WTC11 (cell line): ENCODE data around the gene DYNLT1. TPM values are rescaled to one million over a fixed set of nuclear protein-coding genes. Genes with fewer than 3 reads are reported as not detected.

Experiments used
- ATAC-seq: fragments of 200-7000 bp; cut with Tn5 transposase; 2 replicates; pipeline ENCODE4 v1.10.0; 2021; ENCODE audit warnings: mild to moderate bottlenecking, moderate library complexity
- CTCF ChIA-PET: fragments of 300-600 bp; sonication (Branson Sonifier 250); formaldehyde crosslinking; loops from one replicate; lab custom pipeline; 2021; ENCODE audit warnings: antibody characterized with exemption; lab: Charles Lee
- POLR2A ChIA-PET: fragments of 350-600 bp; sonication (Branson Sonifier 250); formaldehyde crosslinking; loops from one replicate; lab custom pipeline; 2021; ENCODE audit warnings: antibody characterized with exemption; lab: Charles Lee
- DNase-seq: peaks from one replicate; pipeline ENCODE4 v3.0.0; 2021; ENCODE audit warnings: low spot score
- H3K27ac Mint-ChIP-seq: 2 replicates; pipeline ENCODE4 v1.8.0; 2021; ENCODE audit warnings: mixed read lengths
- H3K27me3 Mint-ChIP-seq: 2 replicates; pipeline ENCODE4 v1.8.0; 2021; ENCODE audit warnings: low read depth, mild to moderate bottlenecking, moderate library complexity, mixed read lengths
- H3K36me3 Mint-ChIP-seq: 2 replicates; pipeline ENCODE4 v1.8.0; 2021; ENCODE audit warnings: mixed read lengths
- H3K4me1 Mint-ChIP-seq: 2 replicates; pipeline ENCODE4 v1.8.0; 2022; ENCODE audit warnings: mixed read lengths
- H3K4me3 Mint-ChIP-seq: 2 replicates; pipeline ENCODE4 v1.8.0; 2021; ENCODE audit warnings: mild to moderate bottlenecking, moderate library complexity, mixed read lengths
- H3K9me3 Mint-ChIP-seq: 2 replicates; pipeline ENCODE4 v1.8.0; 2021; ENCODE audit warnings: mixed read lengths
- AFF4 ChIP-seq: sonication (generic); formaldehyde crosslinking; IDR thresholded peaks from 2 replicates; pipeline ENCODE4 v1.8.1; 2023; ENCODE audit warnings: mild to moderate bottlenecking, missing genetic modification reagents, borderline replicate concordance
- ATF1 ChIP-seq: sonication (generic); formaldehyde crosslinking; IDR thresholded peaks from 2 replicates; pipeline ENCODE4 v1.8.1; 2023; ENCODE audit warnings: mild to moderate bottlenecking, moderate library complexity, missing genetic modification reagents
- ATF2 ChIP-seq: sonication (generic); formaldehyde crosslinking; IDR thresholded peaks from 2 replicates; pipeline ENCODE4 v1.8.1; 2022; ENCODE audit warnings: low read depth, missing genetic modification reagents, borderline replicate concordance
- CDX4 ChIP-seq: fragments of 250-450 bp; sonication (Bioruptor Pico); IDR thresholded peaks from 2 replicates; pipeline ENCODE4 v1.9.0; 2021; ENCODE audit warnings: moderate library complexity, mild to moderate bottlenecking, inconsistent platforms, borderline replicate concordance
- E2F4 ChIP-seq: sonication (generic); formaldehyde crosslinking; IDR thresholded peaks from 2 replicates; pipeline ENCODE4 v1.8.1; 2022; ENCODE audit warnings: low read depth, mild to moderate bottlenecking, moderate library complexity, missing genetic modification reagents, borderline replicate concordance
- ERG ChIP-seq: fragments of 250-450 bp; sonication (Bioruptor Pico); IDR thresholded peaks from 2 replicates; pipeline ENCODE4 v1.8.0; 2021; ENCODE audit warnings: mild to moderate bottlenecking
- GABPB1 ChIP-seq: sonication (generic); formaldehyde crosslinking; IDR thresholded peaks from 2 replicates; pipeline ENCODE4 v1.8.1; 2023; ENCODE audit warnings: mild to moderate bottlenecking, missing genetic modification reagents
- MXD4 ChIP-seq: fragments of 250-450 bp; sonication (Bioruptor Pico); IDR thresholded peaks from 2 replicates; pipeline ENCODE4 v1.8.0; 2021; ENCODE audit warnings: mild to moderate bottlenecking, moderate library complexity, borderline replicate concordance
- RELA ChIP-seq: sonication (generic); formaldehyde crosslinking; IDR thresholded peaks from 2 replicates; pipeline ENCODE4 v1.8.1; 2022; ENCODE audit warnings: missing genetic modification reagents, mild to moderate bottlenecking, borderline replicate concordance
- SMAD4 ChIP-seq: sonication (generic); formaldehyde crosslinking; IDR thresholded peaks from 2 replicates; pipeline ENCODE4 v1.8.0; 2022; ENCODE audit warnings: mild to moderate bottlenecking, missing genetic modification reagents
- USF1 ChIP-seq: sonication (generic); formaldehyde crosslinking; IDR thresholded peaks from 2 replicates; pipeline ENCODE4 v1.8.0; 2022; ENCODE audit warnings: mild to moderate bottlenecking, missing genetic modification reagents
- USF2 ChIP-seq: sonication (generic); formaldehyde crosslinking; IDR thresholded peaks from 2 replicates; pipeline ENCODE4 v1.8.1; 2023; ENCODE audit warnings: mild to moderate bottlenecking, missing genetic modification reagents, moderate library complexity
- ZNF121 ChIP-seq: sonication (generic); formaldehyde crosslinking; IDR thresholded peaks from 2 replicates; pipeline ENCODE4 v1.8.0; 2023; ENCODE audit warnings: missing genetic modification reagents
- ZSCAN18 ChIP-seq: fragments of 250-450 bp; sonication (Bioruptor Pico); IDR thresholded peaks from 2 replicates; pipeline ENCODE4 v2.1.2; 2022; ENCODE audit warnings: mild to moderate bottlenecking, moderate library complexity
- total RNA-seq: library from RNA; stranded (reverse); gene quantifications from 3 replicates; pipeline ENCODE4 v1.2.3, GENCODE V29; 2021

DYNLT1 gene
- total RNA-seq, 1 experiment from 2014 or later: 79.0 TPM

- TF ChIP-seq RELA: no peak
- no peak for TF ChIP-seq GABPB1 (CRISPR knock-in tag)
Observed at GRCh38 chr6:158684311-158684710, 39.8 kb upstream of the DYNLT1 start (continued).

- POLR2A ChIA-PET: no interaction called here
- no peak for ATAC-seq
- H3K4me3 Mint-ChIP-seq: no peak overlapping the region
- H3K27ac Mint-ChIP-seq: no peak overlapping the region
- CTCF ChIA-PET: interaction anchor here (0.6 to 2.8 kb wide), 7 partner anchors 11 to 89 kb away, joined by 3 to 15 read pairs (median 5); no protein-coding TSS in a partner anchor
- no peaks in the 10 kb centered on the region; the same call in 1 of the 2 replicates for H3K27me3 Mint-ChIP-seq
- DNase-seq: no peak
- H3K4me1 Mint-ChIP-seq: peaks cover 11% of the 10 kb centered on the region; the same call in 1 of the 2 replicates
- TF ChIP-seq ZSCAN18 (CRISPR knock-in tag): no peak
- TF ChIP-seq ATF2: no peak
- no peak for TF ChIP-seq USF2 (CRISPR knock-in tag)
- TF ChIP-seq E2F4 (CRISPR knock-in tag): no peak
- TF ChIP-seq AFF4 (CRISPR knock-in tag): no peak
- no peak for TF ChIP-seq ERG (CRISPR knock-in tag)
- TF ChIP-seq MXD4: no peak
- no peak for TF ChIP-seq SMAD4 (CRISPR knock-in tag)
- no peak for TF ChIP-seq ATF1
- no peak for TF ChIP-seq ZNF121 (CRISPR knock-in tag)
- no peak for TF ChIP-seq CDX4 (CRISPR knock-in tag)
- TF ChIP-seq USF1 (CRISPR knock-in tag): no peak
- TF ChIP-seq, all 79 proteins: peak for 0
- no peaks in the 10 kb centered on the region for H3K36me3 Mint-ChIP-seq
- H3K9me3 Mint-ChIP-seq: no peaks in the 10 kb centered on the region
Observed at GRCh38 chr6:158680481-158680880, 35.9 kb upstream of the DYNLT1 start.
